Natural killer cell (primary cell): ENCODE measurements around the gene CFAP92. TPM values are rescaled to one million over a fixed set of nuclear protein-coding genes. Genes with fewer than 3 reads are reported as not detected.

Source experiments
- ATAC-seq, 3 donors: fragments of 150-1000 bp in 2 of 3; fragments of 200-7000 bp in 1 of 3; cut with Tn5 transposase; 1 replicate in 1 of 3; 2 replicates in 2 of 3; pipeline ENCODE4 v1.10.0; 2021; ENCODE audit warnings: mild to moderate bottlenecking in 2 of 3, moderate library complexity in 2 of 3
- DNase-seq, 2 donors: peaks; one replicate each; pipeline versions ENCODE4 v3.0.0 to v3.0.0-alpha.2; 2013 to 2021; ENCODE audit warnings: mixed read lengths in 1 of 2
- H3K27ac ChIP-seq: one replicate; pipeline ENCODE4 v1.5.1; 2013; ENCODE audit warnings: mild to moderate bottlenecking, low read length
- H3K27me3 ChIP-seq: one replicate; pipeline ENCODE4 v1.6.1; 2013; ENCODE audit warnings: low read length; ENCODE audit not compliant: control insufficient read depth, insufficient read depth
- H3K36me3 ChIP-seq: one replicate; pipeline ENCODE4 v1.6.1; 2013; ENCODE audit warnings: low read length; ENCODE audit not compliant: control insufficient read depth, insufficient read depth
- H3K4me1 ChIP-seq: one replicate; pipeline ENCODE4 v1.6.1; 2013; ENCODE audit warnings: low read length; ENCODE audit not compliant: control insufficient read depth, insufficient read depth
- H3K4me3 ChIP-seq: one replicate; pipeline ENCODE4 v1.5.1; 2013; ENCODE audit warnings: low read length
- H3K9me3 ChIP-seq: one replicate; pipeline ENCODE4 v1.6.1; 2013; ENCODE audit warnings: low read length; ENCODE audit not compliant: control insufficient read depth, insufficient read depth
- H3K27ac Mint-ChIP-seq, 2 donors: one replicate each; pipeline ENCODE4 v1.8.0; 2022; ENCODE audit warnings: mild to moderate bottlenecking in 2 of 2, mixed read lengths in 2 of 2, moderate library complexity in 1 of 2
- H3K27me3 Mint-ChIP-seq, 2 donors: one replicate each; pipeline ENCODE4 v1.8.0; 2022; ENCODE audit warnings: low read depth in 2 of 2, mixed read lengths in 2 of 2
- H3K36me3 Mint-ChIP-seq: one replicate; pipeline ENCODE4 v1.8.0; 2022; ENCODE audit warnings: mixed read lengths
- H3K4me1 Mint-ChIP-seq, 2 donors: one replicate each; pipeline ENCODE4 v1.8.0; 2022; ENCODE audit warnings: mixed read lengths in 2 of 2
- H3K4me3 Mint-ChIP-seq: one replicate; pipeline ENCODE4 v1.8.0; 2022; ENCODE audit warnings: mild to moderate bottlenecking, moderate library complexity, mixed read lengths
- H3K9me3 Mint-ChIP-seq, 2 donors: one replicate each; pipeline ENCODE4 v1.8.0; 2022; ENCODE audit warnings: mixed read lengths in 2 of 2
- WGBS: methylation state at CpG from one replicate; pipeline ENCODE4 v1.1.7; 2013; ENCODE audit warnings: missing lambda C conversion rate; ENCODE audit not compliant: insufficient coverage; 5-methylcytosine and 5-hydroxymethylcytosine counted together
- intact Hi-C: fragments of 100-400 bp; cut with micrococcal nuclease; formaldehyde crosslinking; loops from one replicate; pipeline ENCODE4 v1.14.2; 2022
- total RNA-seq, 4 donors: library from RNA; stranded (reverse); fragments of 120-200 nt in 1 of 4; gene quantifications; one replicate each; pipeline versions ENCODE4 v1.2.3 to v1.2.4, GENCODE V29; 2013 to 2022
- TF ChIP-seq, protein P1 (sequence below): fragments of 200-600 bp; IDR thresholded peaks from one replicate; pipeline ENCODE4 v1.8.0; 2022; ENCODE audit warnings: antibody characterized with exemption

Gene CFAP92, protein sequence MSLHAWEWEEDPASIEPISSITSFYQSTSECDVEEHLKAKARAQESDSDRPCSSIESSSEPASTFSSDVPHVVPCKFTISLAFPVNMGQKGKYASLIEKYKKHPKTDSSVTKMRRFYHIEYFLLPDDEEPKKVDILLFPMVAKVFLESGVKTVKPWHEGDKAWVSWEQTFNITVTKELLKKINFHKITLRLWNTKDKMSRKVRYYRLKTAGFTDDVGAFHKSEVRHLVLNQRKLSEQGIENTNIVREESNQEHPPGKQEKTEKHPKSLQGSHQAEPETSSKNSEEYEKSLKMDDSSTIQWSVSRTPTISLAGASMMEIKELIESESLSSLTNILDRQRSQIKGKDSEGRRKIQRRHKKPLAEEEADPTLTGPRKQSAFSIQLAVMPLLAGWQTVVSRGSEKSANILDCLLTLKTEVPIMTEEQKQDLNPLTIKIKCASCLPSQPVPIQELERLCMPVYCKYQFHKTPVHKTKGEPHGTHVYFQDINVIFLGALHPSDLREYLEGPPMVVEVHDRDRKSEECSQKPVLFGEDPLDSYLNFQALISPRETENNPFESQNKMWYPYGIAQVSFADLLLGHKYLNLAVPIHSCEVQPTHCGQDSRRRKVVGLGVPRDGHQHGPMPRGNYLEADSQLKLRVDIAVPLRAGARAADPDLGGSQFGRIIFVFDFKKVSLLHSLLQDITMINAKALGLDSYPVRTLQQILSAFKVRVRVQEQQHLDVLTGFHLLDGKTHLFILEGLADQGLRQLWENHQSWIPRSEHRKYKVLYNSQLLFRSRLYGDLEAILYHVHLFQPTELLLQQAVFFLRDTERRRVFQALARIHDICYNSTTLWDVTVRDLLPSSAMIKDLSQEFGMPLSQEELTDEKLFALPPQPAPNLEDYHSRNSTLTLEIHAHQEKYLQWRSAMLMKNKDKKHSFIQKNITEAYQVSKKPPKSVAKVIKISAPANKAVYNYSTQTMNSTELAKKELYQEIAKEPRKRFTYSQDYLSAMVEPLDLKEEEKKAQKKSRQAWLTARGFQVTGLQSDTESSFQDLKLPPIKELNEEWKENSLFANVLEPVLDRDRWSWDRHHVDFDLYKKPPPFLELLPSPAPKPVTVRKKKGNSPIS
- total RNA-seq: under 1 TPM; 0.26 to 0.43 (median 0.41) TPM
- total RNA-seq (2013): 0.23 TPM

DNA sequence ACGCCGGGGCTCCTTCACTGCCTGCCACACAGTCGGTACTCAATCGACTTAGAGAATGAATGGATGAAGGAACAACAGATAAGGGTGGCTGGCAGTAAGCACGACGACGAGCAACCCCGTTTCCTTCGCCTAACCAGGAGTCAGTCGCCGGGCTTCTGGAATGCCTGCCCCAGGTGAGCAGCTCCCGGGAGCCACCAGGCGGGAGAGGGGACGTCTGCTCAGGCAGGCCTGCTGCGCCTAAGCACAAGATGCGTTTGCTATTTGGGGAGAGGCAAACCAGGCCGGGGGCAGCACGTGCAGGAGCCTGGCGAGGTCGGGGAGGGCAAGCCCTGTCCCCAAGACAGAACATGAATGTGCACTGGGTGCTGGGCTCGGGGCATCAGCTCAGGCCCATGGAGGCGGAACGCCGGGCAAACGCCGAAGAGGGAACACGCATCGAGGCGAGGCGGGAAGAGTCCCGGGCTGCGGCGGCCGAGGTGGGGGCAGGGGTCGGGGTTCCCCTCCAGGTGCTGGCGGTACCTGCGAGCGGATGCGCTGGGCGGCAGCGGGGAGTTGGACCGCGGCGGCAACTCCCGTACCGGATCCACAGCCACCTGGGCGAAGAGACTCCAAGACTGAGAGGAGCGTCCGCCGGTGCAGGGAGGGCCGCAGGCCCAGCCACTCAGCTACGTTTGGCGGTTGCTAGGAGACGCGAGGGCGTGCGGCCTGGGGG lies at the start of gene CFAP92:
Gene CFAP92, minus strand, starts transcription at position 616 of the 712 bp plus-strand sequence. CDS start 772 bp downstream, outside the sequence.
- H3K9me3 ChIP-seq: no peaks in the 10 kb centered on the region
- H3K4me3 Mint-ChIP-seq: peak within 1 kb of the TSS; percentile 78
- H3K4me1 Mint-ChIP-seq: peaks cover 16 to 18% of the 10 kb centered on the region in 2 donors
- H3K4me3 ChIP-seq: peak within 1 kb of the TSS; percentile 18
- DNase-seq (peak; percentile 90 to 95), ATAC-seq (peak; percentile 97 to 100 (median 99))
- H3K27me3 Mint-ChIP-seq: peaks cover 8 to 9% of the 10 kb centered on the region in 2 donors
- H3K27ac ChIP-seq: no peak within 1 kb of the TSS
- H3K36me3 ChIP-seq: no peaks in the 10 kb centered on the region
- H3K36me3 Mint-ChIP-seq: no peaks in the 10 kb centered on the region
- TF ChIP-seq, protein P1, sequence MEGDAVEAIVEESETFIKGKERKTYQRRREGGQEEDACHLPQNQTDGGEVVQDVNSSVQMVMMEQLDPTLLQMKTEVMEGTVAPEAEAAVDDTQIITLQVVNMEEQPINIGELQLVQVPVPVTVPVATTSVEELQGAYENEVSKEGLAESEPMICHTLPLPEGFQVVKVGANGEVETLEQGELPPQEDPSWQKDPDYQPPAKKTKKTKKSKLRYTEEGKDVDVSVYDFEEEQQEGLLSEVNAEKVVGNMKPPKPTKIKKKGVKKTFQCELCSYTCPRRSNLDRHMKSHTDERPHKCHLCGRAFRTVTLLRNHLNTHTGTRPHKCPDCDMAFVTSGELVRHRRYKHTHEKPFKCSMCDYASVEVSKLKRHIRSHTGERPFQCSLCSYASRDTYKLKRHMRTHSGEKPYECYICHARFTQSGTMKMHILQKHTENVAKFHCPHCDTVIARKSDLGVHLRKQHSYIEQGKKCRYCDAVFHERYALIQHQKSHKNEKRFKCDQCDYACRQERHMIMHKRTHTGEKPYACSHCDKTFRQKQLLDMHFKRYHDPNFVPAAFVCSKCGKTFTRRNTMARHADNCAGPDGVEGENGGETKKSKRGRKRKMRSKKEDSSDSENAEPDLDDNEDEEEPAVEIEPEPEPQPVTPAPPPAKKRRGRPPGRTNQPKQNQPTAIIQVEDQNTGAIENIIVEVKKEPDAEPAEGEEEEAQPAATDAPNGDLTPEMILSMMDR: no peak
- intact Hi-C loops: no loop called here
- H3K27ac Mint-ChIP-seq: peak within 1 kb of the TSS in 1 of 2 donors; percentile 76
- 31% methylated on average over 57 of the region's 57 CpGs for WGBS
- no peaks in the 10 kb centered on the region for H3K27me3 ChIP-seq
- peaks cover 15% of the 10 kb centered on the region for H3K4me1 ChIP-seq
- H3K9me3 Mint-ChIP-seq: no peaks in the 10 kb centered on the region

DNA sequence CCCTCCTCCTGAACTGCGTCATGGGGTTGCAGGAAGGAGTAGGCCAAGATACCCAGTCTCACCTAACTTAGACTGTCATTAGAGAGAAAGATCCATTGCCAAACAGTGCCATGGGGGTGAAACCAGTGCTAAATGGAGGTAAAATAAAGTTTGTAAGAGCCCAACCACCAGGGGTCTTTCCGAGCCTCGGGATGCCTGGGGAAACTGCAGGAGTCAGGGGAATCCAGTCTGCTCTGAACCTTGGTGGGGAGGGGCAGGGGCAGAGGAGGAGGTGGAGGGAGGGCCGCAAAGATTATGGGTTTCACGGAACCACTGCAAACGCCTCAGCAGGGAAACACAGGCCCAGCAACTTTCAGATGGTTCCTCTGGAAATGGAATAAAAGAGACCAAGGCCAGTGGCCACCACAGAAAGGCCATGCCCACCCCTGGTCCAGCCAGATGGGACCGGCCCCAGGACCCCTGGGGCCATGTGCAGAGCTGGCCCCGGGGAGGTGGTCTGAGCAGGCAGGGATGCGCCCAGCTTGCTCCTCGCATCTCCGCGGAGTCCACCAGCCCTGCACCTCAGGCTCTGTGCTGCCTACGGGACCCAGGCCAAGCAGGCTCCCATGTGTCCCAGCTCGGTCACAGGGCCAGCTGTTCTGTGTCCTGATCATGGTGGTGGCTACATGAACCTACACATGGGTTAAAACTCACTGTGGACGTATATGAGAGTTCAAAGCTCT lies 46.9 kb upstream of the CFAP92 start:
- 89% methylated on average over 15 of the region's 15 CpGs for WGBS
- H3K27me3 Mint-ChIP-seq: peaks cover 12 to 13% of the 10 kb centered on the region in 2 donors
- peaks cover 12% of the 10 kb centered on the region for H3K4me1 ChIP-seq

DNA sequence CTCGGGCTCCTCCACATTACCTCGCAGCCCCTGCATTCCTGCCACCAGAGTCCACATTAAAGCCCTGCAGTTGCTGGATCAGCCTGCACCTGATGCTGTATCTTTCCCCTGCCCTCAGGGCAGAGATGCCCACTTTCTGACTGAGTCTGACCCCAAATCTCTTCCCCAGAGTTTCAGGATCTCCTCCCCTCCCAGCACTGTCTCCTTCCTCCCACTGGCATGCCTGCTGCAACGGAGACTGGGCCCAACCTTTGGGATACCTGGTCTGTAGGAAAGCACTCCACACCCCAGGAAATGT lies 46.1 kb upstream of the CFAP92 start:
- Mint-ChIP-seq H3K9me3 (no peaks in the 10 kb centered on the region), H3K27me3 (peaks cover 12 to 13% of the 10 kb centered on the region in 2 donors), H3K4me1 (peaks cover 0 to 8% of the 10 kb centered on the region in 2 donors), H3K36me3 (no peaks in the 10 kb centered on the region), H3K4me3 (no peak overlapping the region), H3K27ac (no peak overlapping the region)
- WGBS: 65% methylated on average over 3 of the region's 3 CpGs
- intact Hi-C loops: no loop called here
- DNase-seq (no peak), ATAC-seq (no peak)
- H3K27me3 ChIP-seq: no peaks in the 10 kb centered on the region
- H3K27ac ChIP-seq: no peak overlapping the region
- H3K4me3 ChIP-seq: no peak overlapping the region
- peaks cover 7% of the 10 kb centered on the region for H3K4me1 ChIP-seq
- no peaks in the 10 kb centered on the region for H3K9me3 ChIP-seq
- no peaks in the 10 kb centered on the region for H3K36me3 ChIP-seq
- TF ChIP-seq, protein P1: no peak

More for the DNA sequence above, 46.9 kb upstream of the CFAP92 start:
- no peaks in the 10 kb centered on the region for H3K9me3 ChIP-seq
- TF ChIP-seq, protein P1: no peak
- H3K4me3 Mint-ChIP-seq: no peak overlapping the region
- ATAC-seq (no peak), DNase-seq (no peak)
- H3K36me3 ChIP-seq: no peaks in the 10 kb centered on the region
- H3K27ac ChIP-seq: no peak overlapping the region
- H3K27me3 ChIP-seq: no peaks in the 10 kb centered on the region
- intact Hi-C loops: no loop called here
- no peaks in the 10 kb centered on the region for H3K36me3 Mint-ChIP-seq
- no peaks in the 10 kb centered on the region for H3K9me3 Mint-ChIP-seq
- no peak overlapping the region for H3K4me3 ChIP-seq
- no peak overlapping the region for H3K27ac Mint-ChIP-seq
- peaks cover 0 to 8% of the 10 kb centered on the region in 2 donors for H3K4me1 Mint-ChIP-seq
